Adipocyte (in vitro differentiated cells): ENCODE measurements around the gene IBA57.

Experiments used
- DNase-seq: peaks from one replicate; pipeline ENCODE4 v3.0.0-alpha.2; 2015; ENCODE audit warnings: low read depth
- H3K27me3 ChIP-seq: replicated peaks from 2 replicates; pipeline ENCODE4 v1.7.0; 2013; ENCODE audit warnings: mild to moderate bottlenecking, low read length, moderate library complexity; ENCODE audit not compliant: control insufficient read depth, insufficient read depth
- H3K36me3 ChIP-seq: 2 replicates; pipeline ENCODE4 v1.7.0; 2013; ENCODE audit warnings: low read length, mild to moderate bottlenecking, moderate library complexity; ENCODE audit not compliant: control insufficient read depth, insufficient read depth, severe bottlenecking
- H3K4me1 ChIP-seq: 2 replicates; pipeline ENCODE4 v1.7.0; 2013; ENCODE audit warnings: mild to moderate bottlenecking, low read length, moderate library complexity; ENCODE audit not compliant: control insufficient read depth, insufficient read depth
- H3K4me3 ChIP-seq: 2 replicates; pipeline ENCODE4 v1.7.0; 2013; ENCODE audit warnings: mild to moderate bottlenecking, low read length, moderate library complexity
- H3K9ac ChIP-seq: 2 replicates; pipeline ENCODE4 v1.7.0; 2013; ENCODE audit warnings: mild to moderate bottlenecking, low read length, moderate library complexity
- H3K9me3 ChIP-seq: 2 replicates; pipeline ENCODE4 v1.7.0; 2013; ENCODE audit warnings: mild to moderate bottlenecking, low read length, moderate library complexity; ENCODE audit not compliant: control insufficient read depth

IBA57 gene

DNA sequence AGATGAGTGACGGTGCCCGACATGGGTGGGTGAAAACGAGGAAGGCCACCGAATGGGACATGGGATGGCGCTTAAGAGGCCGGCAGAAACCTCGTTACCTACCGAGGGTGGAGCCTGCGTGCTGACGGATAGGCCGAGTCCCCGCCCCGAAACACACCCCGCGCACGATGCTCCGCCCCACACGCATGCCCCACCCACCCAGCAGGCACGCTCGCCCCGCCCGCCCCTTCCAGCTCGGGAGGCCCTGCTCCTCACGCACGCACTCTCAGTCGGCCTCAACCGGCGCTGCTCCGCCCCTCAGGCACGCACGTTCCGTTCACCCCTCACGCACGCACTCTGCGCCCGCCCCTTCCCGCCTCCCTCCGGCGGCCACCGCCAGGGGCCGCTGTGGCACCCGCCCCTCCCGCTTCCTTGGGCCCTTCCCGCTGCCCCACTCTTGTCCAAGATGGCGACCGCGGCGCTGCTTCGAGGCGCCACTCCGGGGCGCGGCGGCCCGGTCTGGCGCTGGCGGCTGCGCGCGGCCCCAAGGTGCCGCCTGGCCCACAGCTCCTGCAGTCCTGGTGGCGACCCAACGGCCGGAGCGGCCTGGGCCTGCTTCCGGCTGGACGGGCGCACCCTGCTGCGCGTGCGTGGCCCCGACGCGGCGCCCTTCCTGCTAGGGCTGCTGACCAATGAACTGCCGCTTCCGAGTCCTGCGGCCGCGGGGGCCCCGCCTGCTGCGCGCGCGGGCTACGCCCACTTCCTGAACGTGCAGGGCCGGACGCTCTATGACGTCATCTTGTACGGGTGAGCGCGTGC is at the start of gene IBA57:
TSS of gene IBA57 (plus strand) at position 433 of the 798 bp plus-strand sequence. CDS start at position 446, 13 bp downstream.
- peak; percentile 99 for DNase-seq
- peak within 1 kb of the TSS; percentile 96 for H3K9ac ChIP-seq
- peak within 1 kb of the TSS; percentile 85 for H3K4me3 ChIP-seq
- no peaks in the 10 kb centered on the region for H3K27me3 ChIP-seq
- H3K4me1 ChIP-seq, result peaks cover 20% of the 10 kb centered on the region
- no peaks in the 10 kb centered on the region for H3K36me3 ChIP-seq
- no peaks in the 10 kb centered on the region for H3K9me3 ChIP-seq

DNA sequence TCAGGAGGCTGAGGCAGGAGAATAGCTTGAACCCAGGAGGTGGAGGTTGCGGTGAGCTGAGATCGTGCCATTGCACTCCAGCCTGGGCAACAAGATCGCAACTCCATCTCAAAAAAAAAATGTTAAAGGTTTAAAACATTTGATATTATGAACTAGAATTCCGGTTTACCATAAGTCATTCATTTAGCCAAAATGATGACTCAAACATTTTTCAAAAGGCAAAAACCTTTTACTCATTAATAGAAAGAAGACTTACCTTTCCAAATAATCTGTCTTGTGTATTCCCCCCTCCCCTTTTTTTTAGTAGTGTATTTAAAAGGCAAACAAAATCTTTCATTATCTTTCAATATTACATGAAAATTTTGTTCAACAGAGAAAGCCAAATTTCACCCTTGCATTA is 48.3 kb upstream of the IBA57 start:
- peaks cover 3% of the 10 kb centered on the region for H3K9me3 ChIP-seq

DNA sequence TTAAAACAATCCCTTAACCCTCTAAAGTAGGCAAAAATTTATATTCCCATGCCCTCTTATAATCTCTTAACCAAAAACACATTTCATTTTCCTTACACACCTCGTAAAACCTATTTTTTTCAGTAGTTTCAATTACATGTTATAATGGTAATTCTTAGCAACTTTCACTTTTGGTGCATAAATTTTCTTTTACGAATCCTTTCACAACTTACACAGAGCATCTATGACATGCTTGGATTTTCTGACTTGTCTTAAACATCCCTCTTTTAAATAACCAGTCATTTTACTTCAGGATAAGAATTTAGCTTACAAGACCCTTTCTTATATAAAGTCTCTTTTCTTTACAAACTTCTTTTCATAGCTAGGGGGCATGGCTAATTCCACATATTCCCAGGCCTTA is 47.6 kb upstream of the IBA57 start:
- H3K4me3 ChIP-seq, result no peak overlapping the region
- no peaks in the 10 kb centered on the region for H3K27me3 ChIP-seq
- H3K9ac ChIP-seq, result no peak overlapping the region
- H3K9me3 ChIP-seq, result peaks cover 3% of the 10 kb centered on the region
- H3K36me3 ChIP-seq, result no peaks in the 10 kb centered on the region
- peaks cover 27% of the 10 kb centered on the region for H3K4me1 ChIP-seq
- DNase-seq, result no peak

More for the DNA sequence above, 48.3 kb upstream of the IBA57 start:
- Histone ChIP-seq H3K9ac (no peak overlapping the region), H3K36me3 (no peaks in the 10 kb centered on the region), H3K4me3 (no peak overlapping the region), H3K4me1 (peaks cover 27% of the 10 kb centered on the region), H3K27me3 (no peaks in the 10 kb centered on the region)
- no peak for DNase-seq

DNA sequence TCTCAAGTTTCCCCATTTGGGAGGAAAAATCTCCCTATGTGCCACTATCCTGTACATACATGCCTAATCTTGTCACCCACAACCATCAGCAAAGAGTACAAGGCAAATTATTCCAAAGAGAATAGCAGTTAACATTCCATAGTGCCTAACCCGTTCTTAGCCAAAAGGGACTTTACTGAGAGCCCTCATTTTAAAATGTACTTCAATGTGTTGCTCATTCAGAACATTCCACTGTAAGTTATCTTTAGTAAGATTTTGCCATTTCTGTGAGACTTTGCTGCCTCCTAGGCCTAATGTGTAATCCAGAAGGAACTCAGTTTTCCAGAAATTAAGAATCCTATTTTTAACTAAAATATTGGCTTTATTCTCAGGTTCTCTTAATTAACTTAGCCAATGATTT is 45.3 kb upstream of the IBA57 start:
- Histone ChIP-seq H3K27me3 (no peaks in the 10 kb centered on the region), H3K9me3 (peaks cover 3% of the 10 kb centered on the region), H3K36me3 (no peaks in the 10 kb centered on the region), H3K4me1 (peaks cover 30% of the 10 kb centered on the region), H3K9ac (peak overlapping the region; percentile 77), H3K4me3 (peak overlapping the region; percentile 31)
- DNase-seq, result peak; percentile 45

DNA sequence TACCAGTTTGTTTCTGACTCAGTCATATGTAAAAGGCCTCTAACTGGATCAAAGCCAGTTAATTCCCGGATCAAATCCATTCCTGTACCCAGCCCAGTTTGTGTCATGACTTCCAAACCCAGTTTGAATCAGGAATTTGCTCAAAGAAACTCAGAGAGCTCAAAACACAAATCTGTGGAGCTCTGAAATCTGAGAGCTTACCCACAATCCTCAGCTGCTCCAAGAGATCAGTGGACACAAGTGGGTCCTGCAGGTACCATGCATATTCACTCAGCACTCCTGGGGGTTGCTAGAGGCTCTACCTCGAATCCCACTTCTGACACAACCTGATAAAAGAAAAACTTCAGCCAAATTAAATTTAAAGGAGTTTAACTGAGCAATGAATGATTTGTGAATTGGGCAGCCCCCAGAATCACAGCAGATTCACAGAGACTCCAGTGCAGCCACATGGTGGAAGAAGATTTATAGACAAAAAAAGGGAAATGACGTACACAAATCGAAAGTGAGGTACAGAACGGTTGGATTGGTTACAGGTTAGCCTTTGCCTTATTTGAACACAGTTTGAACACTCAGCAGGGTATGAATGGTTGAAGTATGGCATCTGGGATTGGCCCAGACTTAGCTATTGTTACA is 44.6 kb upstream of the IBA57 start:
- H3K9ac ChIP-seq, result peak overlapping the region; percentile 77
- DNase-seq, result peak; percentile 34
- peaks cover 3% of the 10 kb centered on the region for H3K9me3 ChIP-seq
- H3K27me3 ChIP-seq, result no peaks in the 10 kb centered on the region
- no peak overlapping the region for H3K4me3 ChIP-seq
- no peaks in the 10 kb centered on the region for H3K36me3 ChIP-seq
- H3K4me1 ChIP-seq, result peaks cover 36% of the 10 kb centered on the region

DNA sequence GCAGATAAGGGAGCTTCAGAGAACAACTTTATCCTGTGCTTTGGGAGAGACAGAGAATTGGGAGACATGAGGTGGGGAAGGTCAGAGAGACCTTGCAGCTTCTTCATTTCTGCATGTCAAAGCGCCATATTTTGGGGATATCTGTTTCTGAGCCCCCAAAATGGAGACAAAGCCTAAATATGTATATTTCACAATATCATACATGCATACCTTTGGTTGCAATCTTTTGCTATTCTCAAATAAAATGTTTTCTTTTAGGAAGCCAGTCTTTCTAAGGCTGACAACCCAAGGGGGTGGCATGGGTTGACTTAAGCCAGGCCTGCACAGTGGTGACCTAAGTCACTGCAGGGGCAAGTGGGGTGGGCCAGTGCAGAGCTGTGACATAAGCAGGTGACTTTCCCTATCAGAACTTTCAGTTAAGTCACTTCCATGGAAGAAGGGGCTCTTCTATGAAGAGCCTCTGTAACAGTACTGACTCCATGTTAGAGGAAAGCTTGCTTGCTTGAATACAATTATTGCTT is 42.6 kb upstream of the IBA57 start:
- H3K36me3 ChIP-seq, result no peaks in the 10 kb centered on the region
- no peak overlapping the region for H3K9ac ChIP-seq
- no peaks in the 10 kb centered on the region for H3K27me3 ChIP-seq
- peaks cover 49% of the 10 kb centered on the region for H3K4me1 ChIP-seq
- peaks cover 2% of the 10 kb centered on the region for H3K9me3 ChIP-seq
- no peak for DNase-seq
- H3K4me3 ChIP-seq, result no peak overlapping the region

DNA sequence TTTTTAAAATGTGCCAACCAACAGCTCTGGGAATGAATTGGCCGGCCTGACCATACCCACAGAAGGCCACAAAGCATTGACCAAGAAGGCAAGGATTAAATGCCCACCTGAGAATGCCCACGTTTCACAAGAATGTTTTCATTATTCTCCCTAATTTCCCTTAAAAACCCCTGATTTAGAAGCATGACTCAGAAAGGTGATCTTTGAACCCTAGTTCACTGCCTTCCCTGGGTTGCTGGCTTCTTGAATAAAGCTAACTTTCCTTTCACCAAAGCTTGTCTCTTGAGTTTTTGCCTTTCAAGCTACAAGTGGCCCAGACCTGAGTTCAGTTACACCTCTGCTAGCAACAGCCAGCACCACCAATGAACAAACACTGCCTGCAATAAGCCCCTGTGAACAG is 42.1 kb upstream of the IBA57 start:
- peaks cover 49% of the 10 kb centered on the region for H3K4me1 ChIP-seq
- DNase-seq, result no peak
- no peak overlapping the region for H3K9ac ChIP-seq
- no peaks in the 10 kb centered on the region for H3K27me3 ChIP-seq
- no peaks in the 10 kb centered on the region for H3K9me3 ChIP-seq
- H3K36me3 ChIP-seq, result no peaks in the 10 kb centered on the region
- no peak overlapping the region for H3K4me3 ChIP-seq

DNA sequence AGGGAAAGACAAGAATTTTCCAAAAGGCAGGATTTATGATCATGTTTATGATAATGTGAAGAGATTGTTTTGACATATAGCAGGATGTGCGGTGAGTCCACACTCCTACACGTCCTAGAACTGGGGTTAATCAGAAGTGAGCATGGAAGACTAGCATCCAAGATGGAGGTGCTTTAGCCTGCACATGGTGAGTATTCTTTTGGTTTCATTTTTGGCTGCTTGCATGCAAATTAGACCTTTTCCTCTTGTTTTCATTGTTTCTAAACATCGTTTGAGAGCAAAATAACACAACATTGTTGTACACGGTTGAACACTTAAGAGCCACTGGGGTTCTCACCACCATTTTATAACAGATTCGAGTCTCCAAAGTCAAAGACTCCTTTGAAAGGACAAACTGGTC is 40.4 kb upstream of the IBA57 start:
- Histone ChIP-seq H3K9ac (no peak overlapping the region), H3K36me3 (no peaks in the 10 kb centered on the region), H3K27me3 (no peaks in the 10 kb centered on the region), H3K4me3 (no peak overlapping the region), H3K9me3 (no peaks in the 10 kb centered on the region), H3K4me1 (peaks cover 35% of the 10 kb centered on the region)
- DNase-seq, result no peak

DNA sequence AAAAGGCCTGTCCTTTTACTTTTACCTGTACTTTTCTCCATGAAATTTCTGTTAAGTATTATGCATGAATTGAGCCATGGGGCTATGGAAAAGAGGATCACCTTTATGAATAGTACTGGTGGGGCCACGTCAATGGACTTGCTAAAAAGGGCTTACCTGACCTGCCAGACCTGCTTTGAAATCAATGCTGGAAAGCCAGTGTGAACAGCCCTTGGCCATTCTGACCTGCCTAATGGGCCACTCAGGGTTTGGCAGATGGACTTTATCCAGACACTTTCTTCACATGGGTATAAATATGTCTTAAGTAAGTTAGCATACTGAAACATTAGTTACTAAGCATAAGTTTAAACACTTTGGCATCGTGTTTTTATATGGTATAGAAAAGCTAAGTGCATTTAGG is 33.8 kb upstream of the IBA57 start:
- Histone ChIP-seq H3K36me3 (no peaks in the 10 kb centered on the region), H3K27me3 (peaks cover 15% of the 10 kb centered on the region), H3K9ac (no peak overlapping the region), H3K4me1 (peaks cover 5% of the 10 kb centered on the region), H3K4me3 (no peak overlapping the region), H3K9me3 (no peaks in the 10 kb centered on the region)
- no peak for DNase-seq

DNA sequence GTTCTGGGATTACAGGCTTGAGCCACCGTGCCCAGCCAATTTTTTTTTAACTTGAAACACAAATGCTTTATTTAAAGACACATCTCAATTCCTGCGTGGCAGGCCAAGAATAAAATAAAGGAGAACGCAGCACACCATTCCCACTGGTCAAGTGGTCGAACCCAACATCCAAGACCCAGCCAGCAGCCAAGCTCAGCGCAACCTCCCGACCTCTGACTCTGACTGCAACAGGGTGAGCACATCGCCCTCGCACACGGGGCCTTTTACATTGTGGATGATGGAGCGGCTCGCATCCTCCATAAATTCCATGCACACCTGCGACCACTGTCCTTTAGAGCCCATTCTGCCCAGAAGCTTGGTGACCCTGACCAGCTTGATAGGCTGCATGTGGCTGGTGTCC is 31.0 kb upstream of the IBA57 start:
- Histone ChIP-seq H3K9ac (no peak overlapping the region), H3K4me1 (no peaks in the 10 kb centered on the region), H3K9me3 (no peaks in the 10 kb centered on the region), H3K36me3 (no peaks in the 10 kb centered on the region), H3K4me3 (no peak overlapping the region), H3K27me3 (peaks cover 20% of the 10 kb centered on the region)
- no peak for DNase-seq

DNA sequence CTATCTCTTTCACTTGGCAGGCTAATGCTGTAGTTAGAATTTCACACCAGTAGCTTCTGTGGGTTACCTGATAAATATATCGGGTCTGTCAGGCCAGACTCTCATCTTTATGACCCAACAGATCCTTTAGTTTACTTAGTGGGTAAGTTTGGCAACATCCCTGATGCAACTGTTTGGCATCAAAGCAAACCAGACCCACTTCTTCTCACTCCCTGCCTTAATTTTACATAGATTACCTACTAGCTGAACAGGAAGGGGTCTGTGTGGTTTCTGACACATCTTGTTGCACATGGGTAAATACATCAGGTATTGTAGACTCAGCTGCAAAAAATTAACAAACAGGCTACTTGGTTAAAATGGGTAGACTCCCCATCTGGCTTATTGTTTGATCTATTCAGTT is 28.7 kb upstream of the IBA57 start:
- no peaks in the 10 kb centered on the region for H3K9me3 ChIP-seq
- H3K4me3 ChIP-seq, result no peak overlapping the region
- H3K27me3 ChIP-seq, result peaks cover 20% of the 10 kb centered on the region
- no peak overlapping the region for H3K9ac ChIP-seq
- no peaks in the 10 kb centered on the region for H3K36me3 ChIP-seq
- no peak for DNase-seq
- peaks cover 11% of the 10 kb centered on the region for H3K4me1 ChIP-seq
